Right ventricle myocardium inferior (tissue), 1 donor: ENCODE measurements around the gene BMP7. TPM values are rescaled to one million over a fixed set of nuclear protein-coding genes. Genes with fewer than 3 reads are reported as not detected.
"Not testable (repeated sequence)": the region's sequence is repeated elsewhere in the genome, so short reads cannot be mapped to it uniquely, and the experiment has no call there.

Experiments used
- ATAC-seq: fragments of 200-7000 bp; cut with Tn5 transposase; one replicate; pipeline ENCODE4 v1.9.1; 2020; ENCODE audit warnings: mild to moderate bottlenecking, moderate library complexity
- DNase-seq: peaks from one replicate; pipeline ENCODE4 v3.0.0; 2021; ENCODE audit errors: missing footprints
- intact Hi-C: fragments of 100-400 bp; cut with DNase I; formaldehyde crosslinking; loops from one replicate; pipeline ENCODE4 v1.11.0; 2022
- total RNA-seq: library from RNA; stranded (reverse); fragmentation: NEBNext Ultra II Directional; extraction: Animal tissue kit (Norgen Biotek cat#: 25700); gene quantifications from one replicate; pipeline ENCODE4 v1.2.1, GENCODE V29; 2021
- donor health status: DM: no; HTN: yes; CAD: no; lungs with severe emphysema.

The BMP7 gene
- total RNA-seq, 1 donor from 2014 or later: 27.2 TPM

DNA sequence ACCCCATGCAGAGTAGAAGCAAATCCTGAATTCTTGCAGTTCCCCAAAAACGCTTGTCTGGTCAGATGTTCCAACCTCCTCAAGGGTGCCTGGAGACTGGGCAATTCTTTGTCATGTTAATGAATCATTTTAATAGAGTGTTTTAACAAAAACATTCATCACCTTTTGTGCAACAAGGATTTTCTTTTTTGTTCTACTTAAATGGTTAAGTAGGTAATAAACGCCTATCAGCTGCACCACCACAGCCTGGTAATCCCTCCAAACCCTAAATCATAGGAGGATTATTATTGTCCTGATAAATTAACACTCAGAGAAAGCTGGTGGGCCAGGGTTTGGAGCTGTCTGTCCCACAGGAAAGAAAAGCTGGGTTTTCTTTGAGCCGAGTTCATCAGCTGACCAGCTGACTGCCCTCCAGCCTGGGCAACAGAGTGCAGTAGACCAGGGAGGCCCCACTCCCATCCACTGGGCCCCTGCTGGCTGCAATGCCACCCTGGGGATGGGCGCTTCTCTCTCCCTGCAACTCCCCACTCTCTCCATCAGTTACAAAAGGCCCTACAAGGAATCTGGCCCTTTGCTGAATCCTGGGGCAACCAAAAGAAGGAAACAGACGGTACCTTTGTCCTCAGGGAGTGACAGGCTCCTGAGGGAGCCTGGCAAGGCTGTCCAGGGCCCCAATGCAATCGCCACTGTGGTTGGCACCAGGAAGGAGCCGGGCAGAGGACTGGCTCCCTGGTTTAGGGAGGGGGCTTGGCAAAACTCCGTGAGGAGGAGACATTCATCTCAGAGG lies 23.1 kb upstream of the BMP7 start:
- intact Hi-C loops: no loop called here
- no peak for ATAC-seq
- no peak for DNase-seq

- DNase-seq: no peak
- ATAC-seq: peak; percentile 27
- intact Hi-C loops: no loop called here
These were observed 22.3 kb upstream of the BMP7 start for GRCh38 chr20:57288651-57289277.

DNA sequence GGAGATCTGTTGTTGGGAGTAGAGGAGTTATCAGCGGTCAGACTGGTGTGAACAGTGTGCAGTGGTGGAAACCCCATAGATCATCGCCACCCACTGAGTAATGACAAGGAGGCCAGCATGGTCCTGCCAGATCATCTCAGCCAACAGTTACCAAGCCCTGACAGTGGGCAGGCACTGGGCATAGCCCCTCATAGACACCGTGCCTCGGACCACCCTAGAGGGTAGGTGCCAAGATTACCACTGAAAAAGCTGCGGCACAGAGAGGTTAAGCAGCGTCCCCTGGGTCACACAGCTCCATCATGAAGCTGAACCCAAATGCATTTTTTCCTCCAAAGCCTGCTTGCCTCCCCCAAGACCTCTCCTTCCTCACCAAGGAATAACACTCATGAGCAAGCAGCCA lies 21.5 kb upstream of the BMP7 start:
- intact Hi-C loops: no loop called here

DNA sequence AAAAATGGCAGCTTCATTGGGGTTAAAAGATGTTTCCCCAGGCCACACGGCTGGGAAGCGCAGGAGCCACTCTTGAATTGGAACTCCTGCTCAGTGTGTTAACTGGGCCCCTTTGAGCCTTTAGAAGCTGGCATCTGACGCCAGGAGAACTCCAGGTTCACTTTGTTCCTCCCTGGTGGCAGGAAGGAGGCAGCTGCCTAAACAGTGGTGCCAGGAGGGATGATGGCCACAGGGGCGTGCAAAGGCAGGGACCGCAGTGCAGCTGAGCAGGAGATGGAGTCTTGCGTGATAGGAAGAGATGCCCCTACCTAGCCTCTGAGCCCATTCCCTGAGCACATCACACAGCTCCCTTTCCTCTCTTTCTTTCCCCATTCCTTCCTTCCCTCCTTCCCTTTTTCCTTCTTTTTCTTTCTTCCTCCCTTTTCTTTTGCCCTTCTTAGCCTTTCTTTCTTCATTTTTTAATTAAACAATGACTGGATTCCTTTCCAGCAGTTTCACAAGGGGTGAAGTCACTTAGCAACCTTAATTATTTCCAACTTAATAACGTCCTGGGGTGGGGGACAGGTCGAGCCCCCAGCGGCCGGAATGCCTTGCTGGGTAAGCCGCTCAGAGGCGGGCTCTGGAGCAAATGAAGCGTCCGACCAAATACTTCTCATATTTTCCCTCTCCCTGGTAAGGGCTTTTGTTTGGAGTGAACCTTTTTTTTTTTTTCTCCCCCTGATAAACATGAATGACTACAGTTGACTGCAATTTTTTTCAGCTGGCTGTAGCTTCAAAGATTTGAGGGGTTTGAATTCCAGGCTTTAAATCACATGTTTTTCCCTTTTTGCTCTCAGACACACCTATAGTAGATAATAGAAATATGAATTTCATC lies 20.8 kb upstream of the BMP7 start:
- no peak for ATAC-seq
- intact Hi-C loops: no loop called here
- DNase-seq: no peak

More for the DNA sequence above, 21.5 kb upstream of the BMP7 start:
- no peak for ATAC-seq
- no peak for DNase-seq

GRCh38 chr20:57283860-57284259 lies 17.4 kb upstream of the BMP7 start:
- ATAC-seq: no peak
- intact Hi-C loops: no loop called here
- DNase-seq: no peak

GRCh38 chr20:57282670-57283361 lies 16.4 kb upstream of the BMP7 start:
- ATAC-seq (no peak), DNase-seq (no peak)
- intact Hi-C loops: no loop called here

GRCh38 chr20:57281900-57282299 lies 15.5 kb upstream of the BMP7 start:
- intact Hi-C loops: no loop called here
- no peak for ATAC-seq

GRCh38 chr20:57280221-57280620 lies 13.8 kb upstream of the BMP7 start:
- DNase-seq (no peak), ATAC-seq (no peak)
- intact Hi-C loops: no loop called here

More at GRCh38 chr20:57281900-57282299, 15.5 kb upstream of the BMP7 start:
- DNase-seq: no peak

DNA sequence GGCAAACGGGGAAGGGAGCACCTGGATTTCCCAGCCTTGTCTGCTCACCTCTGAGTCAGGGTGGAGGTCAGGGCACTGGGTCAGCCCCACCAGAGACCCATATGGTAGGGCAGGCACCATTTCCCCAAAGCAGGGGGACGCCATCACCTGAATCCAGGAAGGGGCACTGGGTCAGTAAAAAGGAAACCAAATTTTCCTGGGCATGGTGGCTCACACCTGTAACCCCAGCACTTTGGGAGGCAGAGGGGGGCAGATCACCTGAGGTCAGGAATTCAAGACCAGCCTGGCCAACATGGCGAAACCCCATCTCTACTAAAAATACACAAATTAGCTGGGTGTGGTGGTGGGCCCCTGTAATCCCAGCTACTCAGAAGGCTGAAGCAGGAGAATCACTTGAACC lies 13.1 kb upstream of the BMP7 start:
- ATAC-seq, intact Hi-C loops, DNase-seq: not testable (repeated sequence)

GRCh38 chr20:57278457-57278856 lies 12.0 kb upstream of the BMP7 start:
- intact Hi-C loops: no loop called here
- DNase-seq (no peak), ATAC-seq (no peak)

GRCh38 chr20:57277398-57278105 lies 11.1 kb upstream of the BMP7 start:
- DNase-seq: no peak
- no peak for ATAC-seq
- intact Hi-C loops: no loop called here

GRCh38 chr20:57276221-57276620 lies 9.8 kb upstream of the BMP7 start:
- intact Hi-C loops: no loop called here
- ATAC-seq: no peak

DNA sequence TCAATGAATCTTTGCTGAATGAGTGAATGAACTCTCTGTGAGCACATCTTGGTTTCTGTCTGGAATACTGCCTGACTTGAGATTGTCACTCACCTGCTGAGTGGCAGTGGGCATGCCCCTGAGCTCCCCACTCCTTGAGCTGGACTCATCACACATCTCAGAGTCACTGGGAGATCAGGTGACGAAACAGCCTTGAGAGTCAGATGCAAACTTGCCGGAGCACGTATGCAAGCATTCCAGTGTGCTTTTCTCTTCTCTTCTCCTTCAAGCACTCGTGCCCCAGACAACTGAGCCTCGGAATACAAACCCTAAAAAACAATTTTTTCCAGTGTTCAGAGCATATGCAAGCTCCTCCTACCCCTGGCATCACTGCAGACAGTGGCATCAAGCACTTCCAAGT lies 9.4 kb upstream of the BMP7 start:
- DNase-seq: no peak
- intact Hi-C loops: no loop called here
- no peak for ATAC-seq

More at GRCh38 chr20:57276221-57276620, 9.8 kb upstream of the BMP7 start:
- DNase-seq: no peak

- ATAC-seq: no peak
- intact Hi-C loops: no loop called here
These were observed 8.9 kb upstream of the BMP7 start for GRCh38 chr20:57275334-57275733.

DNA sequence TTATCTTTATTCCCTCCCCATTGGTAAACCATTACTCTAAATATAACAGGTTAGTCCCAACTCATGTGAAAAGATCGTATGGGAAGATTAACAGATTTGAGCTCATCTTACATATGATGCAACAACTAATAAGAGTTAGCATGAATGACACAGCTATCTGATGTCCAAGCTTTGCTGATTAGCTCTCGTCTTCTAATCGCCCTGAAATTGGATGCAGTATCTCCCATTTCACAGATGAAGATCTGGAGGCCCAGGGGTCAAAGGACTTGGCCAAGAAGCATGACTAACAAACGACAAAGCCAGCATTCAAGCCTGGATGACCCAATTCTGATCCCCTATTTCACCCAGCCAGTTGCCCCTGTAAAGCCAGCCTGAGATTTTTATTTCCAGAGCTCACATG lies 8.4 kb upstream of the BMP7 start:
- no peak for ATAC-seq
- intact Hi-C loops: no loop called here
- no peak for DNase-seq

More at GRCh38 chr20:57275334-57275733, 8.9 kb upstream of the BMP7 start:
- DNase-seq: no peak

DNA sequence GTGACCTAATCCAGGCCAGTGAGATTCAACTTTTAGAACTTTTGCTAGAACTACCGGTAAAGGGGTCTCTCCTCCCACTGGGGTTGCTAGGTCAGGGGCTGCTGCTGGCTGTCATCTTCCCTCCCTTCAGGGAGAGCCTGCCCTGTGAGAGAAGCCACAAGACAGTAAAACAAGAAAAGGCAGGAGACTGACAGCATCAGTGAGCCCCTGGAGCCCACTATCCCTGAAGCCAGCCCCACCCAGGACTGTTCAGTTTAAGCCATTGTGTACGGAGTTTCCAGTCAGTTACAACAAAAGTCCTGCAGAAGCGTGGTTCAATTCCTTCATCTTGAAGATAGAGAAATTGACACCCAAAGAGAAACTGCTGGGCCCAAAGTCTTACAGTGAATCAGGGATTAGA lies 7.9 kb upstream of the BMP7 start:
- intact Hi-C loops: no loop called here
- DNase-seq (no peak), ATAC-seq (no peak)

GRCh38 chr20:57272883-57273535 lies 6.6 kb upstream of the BMP7 start:
- no peak for ATAC-seq
- intact Hi-C loops: no loop called here

More at GRCh38 chr20:57272883-57273535, 6.6 kb upstream of the BMP7 start:
- no peak for DNase-seq
